GM21723 (cell line): ENCODE results near the gene MYADM.
"Not testable (repeated sequence)": the region's sequence is repeated elsewhere in the genome, so short reads cannot be mapped to it uniquely, and the experiment has no call there.

Experiments used
- ATAC-seq: cut with Tn5 transposase; IDR thresholded peaks from one replicate; pipeline ENCODE4 v1.9.1; 2021; ENCODE audit warnings: mild to moderate bottlenecking, moderate library complexity; ENCODE audit not compliant: unreplicated experiment

Gene MYADM

GRCh38 chr19:53867225-53868090 is at the start of gene MYADM:
Gene MYADM (plus strand): TSS chr19:53867883. CDS start chr19:53873530, 5,647 bp downstream.
- peak; percentile 69 for ATAC-seq

DNA sequence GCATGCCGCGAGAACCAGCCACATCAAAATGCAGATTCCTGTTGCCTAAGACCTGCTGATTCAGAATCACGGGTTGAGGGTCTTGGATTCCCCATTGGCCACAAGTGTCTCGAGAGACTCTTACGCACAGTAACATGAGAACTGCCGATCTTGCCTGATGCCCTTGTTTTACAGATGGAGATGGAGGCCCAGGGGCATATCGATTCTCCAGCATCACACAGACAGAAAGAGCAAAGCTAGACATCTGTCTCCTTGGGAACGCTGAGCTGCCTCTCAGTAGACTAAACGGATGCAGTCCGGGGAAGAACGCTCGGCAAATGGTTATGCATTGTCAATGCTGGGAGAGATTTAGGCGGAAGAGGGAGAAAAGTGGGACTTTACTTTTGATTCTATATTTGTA is 48.9 kb upstream of the MYADM start:
- ATAC-seq = no peak

DNA sequence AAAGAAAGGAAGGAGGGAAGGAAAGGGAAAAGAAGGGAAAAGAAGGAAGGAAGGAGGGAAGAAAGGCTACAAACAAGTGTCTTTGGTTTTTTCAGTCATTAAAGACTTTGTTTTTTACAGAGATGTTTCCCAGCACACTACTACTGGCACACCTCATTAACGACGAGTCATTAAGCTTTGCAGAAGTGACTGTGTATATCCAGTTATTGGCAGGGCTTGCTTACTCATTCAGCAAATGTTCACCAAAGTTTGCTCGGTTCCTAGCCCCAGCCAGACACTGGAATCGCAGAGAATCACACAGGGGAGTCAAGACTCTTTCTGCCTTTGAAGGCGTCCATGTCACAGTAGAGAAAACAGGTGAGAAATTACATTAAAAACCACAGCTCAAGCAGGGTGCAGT is 47.8 kb upstream of the MYADM start:
- ATAC-seq = no peak

- ATAC-seq = no peak
Observed at GRCh38 chr19:53823380-53824120, 44.1 kb upstream of the MYADM start.

DNA sequence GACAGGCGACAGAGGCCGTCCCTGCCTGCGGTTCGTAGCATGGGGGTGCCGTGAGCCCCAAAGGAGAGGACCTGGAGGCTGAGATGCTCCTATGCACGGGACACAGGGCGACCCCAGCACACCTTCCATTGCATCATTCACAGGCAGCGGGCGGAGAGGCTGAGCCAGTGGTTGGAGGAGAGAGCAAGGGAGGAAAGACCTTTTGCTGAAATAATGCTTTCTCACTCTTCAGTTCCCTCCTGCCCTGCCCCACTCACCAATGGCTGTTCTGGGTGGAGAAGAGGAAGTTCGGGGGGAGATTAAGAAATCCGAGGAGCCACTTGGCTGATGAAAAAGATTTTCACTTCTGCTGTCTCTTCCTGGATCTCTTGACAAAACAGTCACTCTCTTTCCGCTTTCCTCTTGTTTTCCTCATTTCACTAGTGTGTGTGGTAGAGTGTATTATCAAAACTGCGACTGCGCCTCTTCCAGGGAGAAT is 43.5 kb upstream of the MYADM start, which contains the start of gene NLRP12:
NLRP12 (minus strand) TSS at position 181 of the 478 bp plus-strand sequence; CDS start at position 41, 140 bp downstream.
- ATAC-seq = no peak

- ATAC-seq = no peak
Observed at GRCh38 chr19:53826876-53827275, 40.8 kb upstream of the MYADM start.

- no peak for ATAC-seq
Observed at GRCh38 chr19:53828531-53828930, 39.2 kb upstream of the MYADM start.

DNA sequence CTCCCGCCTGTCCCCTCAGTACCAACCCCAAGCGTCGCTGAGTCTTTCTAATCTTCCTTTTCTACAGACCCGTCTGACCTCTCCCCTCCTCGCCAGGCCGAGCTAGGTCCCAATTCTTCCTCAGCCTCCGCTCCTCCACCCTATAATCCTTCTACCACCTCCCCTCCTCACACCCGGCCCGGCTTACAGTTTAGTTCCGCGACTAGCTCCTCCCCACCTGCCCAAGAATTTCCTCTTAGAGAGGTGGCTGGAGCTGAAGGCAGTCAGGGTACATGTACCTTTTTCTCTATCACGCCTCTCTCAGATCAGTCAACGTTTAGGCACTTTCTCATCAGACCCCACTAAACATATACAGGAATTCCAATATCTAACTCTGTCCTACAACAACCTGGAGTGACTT is 34.8 kb upstream of the MYADM start:
- not testable (repeated sequence) for ATAC-seq

DNA sequence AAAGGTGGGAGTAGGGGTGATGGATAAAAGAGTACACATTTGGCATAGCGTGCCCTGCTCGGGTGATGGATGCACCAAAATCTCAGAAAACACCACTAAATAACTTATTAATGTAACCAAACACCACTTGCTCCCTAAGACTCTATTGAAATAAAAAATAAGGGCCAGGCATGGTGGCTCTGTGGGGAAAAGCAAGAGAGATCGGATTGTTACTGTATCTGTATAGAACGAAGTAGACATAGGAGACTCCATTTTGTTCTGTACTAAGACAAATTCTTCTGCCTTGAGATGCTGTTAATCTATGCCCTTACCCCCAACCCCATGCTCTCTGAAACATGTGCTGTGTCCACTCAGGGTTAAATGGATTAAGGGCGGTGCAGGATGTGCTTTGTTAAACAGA is 29.2 kb upstream of the MYADM start:
- ATAC-seq = not testable (repeated sequence)

DNA sequence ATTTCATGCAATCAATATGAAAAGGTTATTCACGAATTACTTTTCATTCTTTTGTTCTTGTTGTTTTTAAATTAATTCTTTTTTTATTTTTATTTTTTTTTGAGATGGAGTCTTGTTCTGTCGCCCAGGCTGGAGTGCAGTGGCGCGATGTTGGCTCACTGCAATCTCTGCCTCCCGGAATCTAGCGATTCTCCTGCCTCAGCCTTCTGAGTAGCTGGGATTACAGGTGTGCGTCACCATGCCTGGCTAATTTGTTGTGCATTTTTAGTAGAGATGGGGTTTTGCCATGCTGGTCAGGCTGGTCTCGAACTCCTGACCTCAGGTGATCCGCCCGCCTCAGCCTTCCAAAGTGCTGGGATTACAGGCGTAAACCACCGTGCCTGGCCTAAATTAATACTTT is 27.4 kb upstream of the MYADM start:
- ATAC-seq = not testable (repeated sequence)

GRCh38 chr19:53840914-53841313 is 26.8 kb upstream of the MYADM start:
- ATAC-seq = not testable (repeated sequence)

GRCh38 chr19:53844849-53845246 is 22.8 kb upstream of the MYADM start:
- no peak for ATAC-seq

- no peak for ATAC-seq
Observed at GRCh38 chr19:53847555-53847954, 20.1 kb upstream of the MYADM start.

GRCh38 chr19:53849237-53849676 is 18.4 kb upstream of the MYADM start:
- no peak for ATAC-seq

GRCh38 chr19:53853707-53854106 is 14.0 kb upstream of the MYADM start:
- ATAC-seq = no peak

DNA sequence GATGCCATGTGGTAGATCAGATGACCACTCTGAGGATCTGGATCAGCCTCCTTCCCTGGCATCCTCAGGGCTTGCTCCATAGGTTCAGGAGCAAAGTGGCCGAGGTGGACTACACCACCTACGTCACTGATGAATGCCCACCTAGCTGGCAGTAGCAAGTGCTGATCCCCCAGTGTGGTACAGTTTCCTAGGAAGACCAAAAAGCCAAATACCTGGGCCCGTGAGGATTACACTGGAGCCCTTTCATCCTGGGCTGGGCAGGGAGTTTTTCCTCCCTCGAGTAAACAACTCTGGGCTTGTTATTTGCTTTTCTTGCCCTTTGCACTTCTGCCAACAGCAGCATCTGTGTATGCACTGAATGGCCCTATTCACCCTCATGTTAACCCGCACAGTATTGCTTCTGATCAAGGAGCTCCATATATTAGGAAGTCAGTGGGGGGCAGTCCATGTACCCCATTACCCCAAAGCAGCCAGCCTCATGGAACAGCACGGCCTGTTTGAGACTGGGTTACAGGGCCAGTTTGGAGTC is 3.3 kb upstream of the MYADM start:
- no peak for ATAC-seq

DNA sequence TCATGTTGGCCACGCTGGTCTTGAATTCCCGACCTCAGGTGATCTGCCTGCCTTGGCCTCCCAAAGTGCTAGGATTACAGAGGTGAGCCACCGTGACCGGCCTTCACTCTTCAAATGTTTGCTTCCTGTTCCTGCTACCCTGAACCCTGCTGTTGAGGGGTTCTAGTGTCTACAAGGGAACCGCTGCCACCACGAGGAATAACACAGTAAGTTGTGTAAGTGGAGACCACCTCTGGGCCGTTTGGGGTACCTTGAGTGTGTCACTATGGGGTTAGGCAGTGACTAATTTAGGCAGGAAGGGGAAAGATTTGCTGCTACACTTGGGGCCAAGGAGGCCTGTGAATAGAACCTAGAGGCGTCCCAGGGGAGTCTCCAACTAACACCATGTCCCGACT is 2.2 kb upstream of the MYADM start:
- no peak for ATAC-seq

DNA sequence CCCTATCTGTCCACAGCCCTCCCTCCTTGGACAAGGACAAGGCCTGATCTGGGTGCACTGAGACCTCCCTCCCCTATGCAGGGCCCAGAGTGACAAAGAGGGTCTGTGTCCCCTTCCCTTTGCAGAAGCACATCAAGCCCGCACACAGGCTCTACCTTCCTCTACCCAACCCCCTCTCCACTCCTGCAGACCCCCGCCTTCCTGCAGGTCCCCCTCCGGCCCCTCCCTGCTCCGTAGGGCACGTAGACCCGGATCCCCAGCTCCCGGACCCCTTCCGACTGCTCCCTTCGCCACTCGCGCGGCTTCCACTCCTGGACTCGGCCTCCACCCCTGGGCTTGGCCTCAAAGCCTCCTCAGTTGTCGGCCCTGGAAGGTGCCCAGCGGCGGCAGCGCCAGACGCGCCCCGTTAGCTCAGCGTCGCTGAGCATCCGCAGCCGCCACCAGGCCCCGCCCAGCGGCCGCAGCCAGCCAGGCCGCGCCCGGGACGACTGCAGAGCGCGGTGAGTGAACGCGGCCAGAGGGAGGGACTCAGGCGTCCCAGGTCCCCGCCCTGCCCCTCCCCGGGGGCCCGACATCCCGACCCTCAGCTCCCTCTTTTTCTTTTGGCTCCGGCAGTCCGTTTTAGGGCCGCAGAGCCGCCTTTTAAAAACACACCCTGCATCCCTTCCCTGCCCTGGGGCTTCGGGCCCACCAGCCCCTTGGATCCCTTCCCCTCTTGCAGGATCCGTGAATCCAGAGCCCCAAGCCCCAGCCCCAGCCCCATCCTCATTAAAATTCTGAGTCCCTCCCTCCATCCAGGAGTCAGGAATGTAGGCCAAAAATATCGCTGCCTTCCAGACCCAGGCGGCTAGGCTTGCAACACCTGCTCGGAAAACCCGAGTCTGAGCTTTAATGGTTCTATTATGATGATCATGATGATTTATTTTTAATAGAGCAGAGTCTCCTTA is 1.5 kb upstream of the MYADM start:
- no peak for ATAC-seq

GRCh38 chr19:53866865-53867224 is 838 bp upstream of the MYADM start:
- no peak for ATAC-seq

DNA sequence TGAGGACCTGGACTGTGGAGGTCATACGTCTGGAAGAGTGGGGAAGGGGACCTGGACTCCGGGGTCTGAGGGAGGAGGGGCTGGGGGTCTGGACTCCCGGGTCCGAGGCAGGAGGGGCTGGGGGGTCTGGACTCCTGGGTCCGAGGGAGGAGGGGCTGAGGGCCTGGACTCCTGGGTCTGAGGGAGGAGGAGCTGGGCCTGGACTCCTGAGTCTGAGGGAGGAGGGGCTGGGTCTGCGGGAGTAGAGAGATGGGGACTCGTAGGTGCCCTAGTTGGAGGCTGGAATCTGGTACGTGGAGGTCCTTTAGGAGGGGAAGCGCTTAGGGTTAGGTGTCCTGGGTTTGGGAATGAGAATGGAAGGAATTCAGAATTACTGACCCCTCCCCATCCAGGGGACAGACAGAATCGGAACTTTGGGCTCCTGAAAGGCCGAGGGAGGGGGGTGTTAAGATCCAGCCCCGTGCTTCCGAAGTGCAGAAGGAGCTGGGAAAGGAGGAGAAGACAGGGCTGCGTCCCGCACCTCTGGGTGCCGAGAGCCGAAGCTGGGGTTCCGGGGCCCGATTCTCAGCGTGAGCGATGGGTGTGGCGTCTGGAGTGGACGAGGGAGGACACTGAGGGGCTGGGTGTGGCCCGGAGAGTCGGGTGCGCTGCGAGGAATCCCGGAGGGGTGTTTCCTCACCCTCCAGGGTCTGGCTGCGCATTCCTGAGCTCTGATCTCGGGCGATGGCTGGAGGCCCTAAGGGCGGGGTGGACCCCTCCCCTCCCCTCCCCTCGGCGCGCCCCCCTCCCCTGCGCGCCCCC is 608 bp downstream of the MYADM start:
- no peak for ATAC-seq
